ENCODE data around the gene ITFG1. TPM values are rescaled to one million over a fixed set of nuclear protein-coding genes. Genes with fewer than 3 reads are reported as not detected.

Gene ITFG1
- total and polyA plus RNA-seq, 2 of the 13 experiments (the other 11 are each of a cell fraction or from before 2014, with no cell fraction given), result 74.5 to 150 TPM

GRCh38 chr16:47460711-47461597, at the start of gene ITFG1, which contains the start of gene PHKB (continued):
- TF ChIP-seq PHF21A (CRISPR knock-in tag; IDR thresholded peaks at IDR 0.05) (peak; percentile 74; the same call in 1 of the 2 replicates), ZBTB1 (CRISPR knock-in tag; IDR thresholded peaks at IDR 0.05; ENCODE audit: borderline replicate concordance) (no peak), ZNF850 (CRISPR knock-in tag; conservative IDR thresholded peaks at IDR 0.05) (no peak), NAIF1 (CRISPR knock-in tag; IDR thresholded peaks at IDR 0.05; ENCODE audit: borderline replicate concordance) (peak; percentile 85; the same call in 1 of the 2 replicates), TCF7 (IDR thresholded peaks at IDR 0.05; ENCODE audit: low read depth) (no peak), ZNF781 (CRISPR knock-in tag; IDR thresholded peaks at IDR 0.05; ENCODE audit: borderline replicate concordance, not compliant biosample characterization) (no peak), ZNF766 (CRISPR knock-in tag; IDR thresholded peaks at IDR 0.05; ENCODE audit: borderline replicate concordance) (no peak), ZNF570 (CRISPR knock-in tag; IDR thresholded peaks at IDR 0.05; ENCODE audit: borderline replicate concordance) (no peak; the same call in 1 of the 2 replicates), NR2F2 (IDR thresholded peaks at IDR 0.05; ENCODE audit: borderline replicate concordance, low read depth) (peak; percentile 17; the same call in 1 of the 2 replicates), RNF219 (CRISPR knock-in tag; IDR thresholded peaks at IDR 0.05) (no peak), ZSCAN31 (CRISPR knock-in tag; IDR thresholded peaks at IDR 0.05; ENCODE audit: low read depth) (peak; percentile 88; the same call in 1 of the 2 replicates), ZNF232 (CRISPR knock-in tag; IDR thresholded peaks at IDR 0.05; ENCODE audit: borderline replicate concordance) (peak; percentile 95), RBM22 (optimal IDR thresholded peaks at IDR 0.05; ENCODE audit: low read length) (no peak), ZNF260 (CRISPR knock-in tag; IDR thresholded peaks at IDR 0.05; ENCODE audit: borderline replicate concordance, low read depth) (no peak), HNF1B (CRISPR knock-in tag; IDR thresholded peaks at IDR 0.05) (0 out of 2 replicates have a peak, but pooled peaks have one; percentile 23), SCMH1 (CRISPR knock-in tag; IDR thresholded peaks at IDR 0.05; ENCODE audit: borderline replicate concordance) (no peak)
- TF ChIP-seq, protein P1, sequence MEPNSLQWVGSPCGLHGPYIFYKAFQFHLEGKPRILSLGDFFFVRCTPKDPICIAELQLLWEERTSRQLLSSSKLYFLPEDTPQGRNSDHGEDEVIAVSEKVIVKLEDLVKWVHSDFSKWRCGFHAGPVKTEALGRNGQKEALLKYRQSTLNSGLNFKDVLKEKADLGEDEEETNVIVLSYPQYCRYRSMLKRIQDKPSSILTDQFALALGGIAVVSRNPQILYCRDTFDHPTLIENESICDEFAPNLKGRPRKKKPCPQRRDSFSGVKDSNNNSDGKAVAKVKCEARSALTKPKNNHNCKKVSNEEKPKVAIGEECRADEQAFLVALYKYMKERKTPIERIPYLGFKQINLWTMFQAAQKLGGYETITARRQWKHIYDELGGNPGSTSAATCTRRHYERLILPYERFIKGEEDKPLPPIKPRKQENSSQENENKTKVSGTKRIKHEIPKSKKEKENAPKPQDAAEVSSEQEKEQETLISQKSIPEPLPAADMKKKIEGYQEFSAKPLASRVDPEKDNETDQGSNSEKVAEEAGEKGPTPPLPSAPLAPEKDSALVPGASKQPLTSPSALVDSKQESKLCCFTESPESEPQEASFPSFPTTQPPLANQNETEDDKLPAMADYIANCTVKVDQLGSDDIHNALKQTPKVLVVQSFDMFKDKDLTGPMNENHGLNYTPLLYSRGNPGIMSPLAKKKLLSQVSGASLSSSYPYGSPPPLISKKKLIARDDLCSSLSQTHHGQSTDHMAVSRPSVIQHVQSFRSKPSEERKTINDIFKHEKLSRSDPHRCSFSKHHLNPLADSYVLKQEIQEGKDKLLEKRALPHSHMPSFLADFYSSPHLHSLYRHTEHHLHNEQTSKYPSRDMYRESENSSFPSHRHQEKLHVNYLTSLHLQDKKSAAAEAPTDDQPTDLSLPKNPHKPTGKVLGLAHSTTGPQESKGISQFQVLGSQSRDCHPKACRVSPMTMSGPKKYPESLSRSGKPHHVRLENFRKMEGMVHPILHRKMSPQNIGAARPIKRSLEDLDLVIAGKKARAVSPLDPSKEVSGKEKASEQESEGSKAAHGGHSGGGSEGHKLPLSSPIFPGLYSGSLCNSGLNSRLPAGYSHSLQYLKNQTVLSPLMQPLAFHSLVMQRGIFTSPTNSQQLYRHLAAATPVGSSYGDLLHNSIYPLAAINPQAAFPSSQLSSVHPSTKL (CRISPR knock-in tag; IDR thresholded peaks at IDR 0.05), result peak; percentile 66
- TF ChIP-seq, protein P2, sequence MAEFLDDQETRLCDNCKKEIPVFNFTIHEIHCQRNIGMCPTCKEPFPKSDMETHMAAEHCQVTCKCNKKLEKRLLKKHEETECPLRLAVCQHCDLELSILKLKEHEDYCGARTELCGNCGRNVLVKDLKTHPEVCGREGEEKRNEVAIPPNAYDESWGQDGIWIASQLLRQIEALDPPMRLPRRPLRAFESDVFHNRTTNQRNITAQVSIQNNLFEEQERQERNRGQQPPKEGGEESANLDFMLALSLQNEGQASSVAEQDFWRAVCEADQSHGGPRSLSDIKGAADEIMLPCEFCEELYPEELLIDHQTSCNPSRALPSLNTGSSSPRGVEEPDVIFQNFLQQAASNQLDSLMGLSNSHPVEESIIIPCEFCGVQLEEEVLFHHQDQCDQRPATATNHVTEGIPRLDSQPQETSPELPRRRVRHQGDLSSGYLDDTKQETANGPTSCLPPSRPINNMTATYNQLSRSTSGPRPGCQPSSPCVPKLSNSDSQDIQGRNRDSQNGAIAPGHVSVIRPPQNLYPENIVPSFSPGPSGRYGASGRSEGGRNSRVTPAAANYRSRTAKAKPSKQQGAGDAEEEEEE (CRISPR knock-in tag; IDR thresholded peaks at IDR 0.05; ENCODE audit: borderline replicate concordance), result no peak; the same call in 1 of the 2 replicates

Data from HepG2 (cell line).